Subcutaneous abdominal adipose tissue (tissue), 5 donors: ENCODE measurements around the gene UTS2B.

Experiments
- H3K27ac ChIP-seq: one replicate; pipeline ENCODE4 v1.7.0; 2013; ENCODE audit warnings: low read depth, mild to moderate bottlenecking, inconsistent platforms, low read length, moderate library complexity
- H3K27me3 ChIP-seq, 5 donors: one replicate each; pipeline ENCODE4 v1.7.0; 2013; ENCODE audit warnings: low read length in 5 of 5, inconsistent platforms in 1 of 5; ENCODE audit not compliant: control insufficient read depth in 5 of 5, insufficient read depth in 4 of 5
- H3K36me3 ChIP-seq, 5 donors: one replicate each; pipeline ENCODE4 v1.7.0; 2013; ENCODE audit warnings: low read length in 5 of 5; ENCODE audit not compliant: control insufficient read depth in 5 of 5, insufficient read depth in 5 of 5
- H3K4me1 ChIP-seq, 5 donors: one replicate each; pipeline ENCODE4 v1.7.0; 2013; ENCODE audit warnings: low read length in 5 of 5, mild to moderate bottlenecking in 3 of 5, moderate library complexity in 1 of 5; ENCODE audit not compliant: control insufficient read depth in 5 of 5, insufficient read depth in 5 of 5
- H3K4me3 ChIP-seq, 5 donors: one replicate each; pipeline ENCODE4 v1.7.0; 2013; ENCODE audit warnings: low read length in 5 of 5, low read depth in 1 of 5
- H3K9ac ChIP-seq, 5 donors: one replicate each; pipeline ENCODE4 v1.7.0; 2013; ENCODE audit warnings: low read length in 5 of 5, mild to moderate bottlenecking in 4 of 5, moderate library complexity in 3 of 5
- H3K9me3 ChIP-seq, 5 donors: one replicate each; pipeline ENCODE4 v1.7.0; 2013; ENCODE audit warnings: low read length in 5 of 5; ENCODE audit not compliant: control insufficient read depth in 5 of 5
- donor health status: healthy.
- donor health status: healthy.
- donor health status: healthy.
- donor health status: healthy.
- donor health status: healthy.

The UTS2B gene

DNA sequence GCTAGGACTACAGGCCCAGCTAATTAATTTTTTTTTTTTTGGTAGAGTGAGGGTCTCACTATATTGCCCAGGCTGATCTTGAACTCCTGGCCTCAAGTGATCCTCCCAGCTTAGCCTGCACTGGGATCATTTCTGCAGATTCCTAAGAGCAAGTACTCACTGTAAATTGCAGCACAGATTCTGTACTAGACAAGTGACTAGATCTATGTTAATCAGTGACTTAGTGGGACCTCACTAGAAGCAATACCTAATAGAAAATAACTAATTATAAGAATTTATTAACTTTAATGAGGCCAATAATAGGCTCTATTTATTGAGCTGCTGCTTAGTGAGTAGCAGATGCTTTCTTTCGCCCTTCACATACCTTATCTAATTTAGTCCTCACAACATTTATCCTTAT lies 10.6 kb upstream of the UTS2B start:
- peaks cover 0 to 63% (median 55%) of the 10 kb centered on the region in 5 donors for H3K4me1 ChIP-seq

DNA sequence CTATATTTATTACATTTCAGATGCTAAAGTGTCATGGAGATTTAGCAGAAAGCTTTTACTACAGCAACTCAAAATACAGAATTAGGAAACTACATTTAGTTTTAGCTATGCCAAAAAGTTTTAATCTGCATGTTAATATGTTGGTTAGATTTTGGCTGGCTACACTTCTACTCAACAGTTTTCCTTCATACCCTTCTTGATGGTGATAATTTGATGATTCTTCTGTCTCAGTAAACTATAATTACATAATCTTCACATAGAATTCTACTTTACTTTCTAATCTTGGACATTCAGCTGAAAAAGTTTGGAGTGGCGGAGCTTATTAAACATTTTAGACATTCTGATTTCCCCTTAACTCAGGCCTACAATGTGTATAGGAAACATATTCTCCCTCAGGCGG lies 10.0 kb upstream of the UTS2B start:
- no peak overlapping the region for H3K4me3 ChIP-seq
- no peaks in the 10 kb centered on the region for H3K36me3 ChIP-seq
- H3K9me3 ChIP-seq = no peaks in the 10 kb centered on the region
- H3K27me3 ChIP-seq = no peaks in the 10 kb centered on the region
- no peak overlapping the region for H3K9ac ChIP-seq
- peaks cover 0 to 63% (median 56%) of the 10 kb centered on the region in 5 donors for H3K4me1 ChIP-seq
- peak overlapping the region; percentile 11 for H3K27ac ChIP-seq

More for the DNA sequence above, 10.6 kb upstream of the UTS2B start:
- H3K27me3 ChIP-seq = no peaks in the 10 kb centered on the region
- no peaks in the 10 kb centered on the region for H3K36me3 ChIP-seq
- no peak overlapping the region for H3K9ac ChIP-seq
- no peak overlapping the region for H3K4me3 ChIP-seq
- peak overlapping the region; percentile 68 for H3K27ac ChIP-seq
- no peaks in the 10 kb centered on the region for H3K9me3 ChIP-seq

GRCh38 chr3:191339316-191339917 lies 9.1 kb upstream of the UTS2B start:
- Histone ChIP-seq H3K27me3 (no peaks in the 10 kb centered on the region), H3K9ac (no peak overlapping the region), H3K4me1 (peaks cover 0 to 64% (median 59%) of the 10 kb centered on the region in 5 donors), H3K36me3 (no peaks in the 10 kb centered on the region), H3K27ac (no peak overlapping the region), H3K4me3 (no peak overlapping the region), H3K9me3 (no peaks in the 10 kb centered on the region)

DNA sequence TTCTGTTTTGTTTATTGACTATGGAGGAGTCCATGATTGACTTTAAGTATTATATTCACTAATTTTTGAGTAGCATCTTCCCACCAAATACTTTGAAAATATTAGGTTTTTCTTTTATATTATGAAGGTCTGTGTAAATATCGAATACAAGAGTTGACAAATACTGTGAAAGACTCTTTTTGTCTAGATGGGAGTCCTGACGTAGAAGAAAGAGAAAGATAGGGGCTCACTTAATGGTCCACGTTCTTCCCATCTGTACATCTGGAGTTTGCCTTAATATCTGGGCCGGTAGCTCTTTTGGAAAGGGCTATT lies 7.8 kb upstream of the UTS2B start:
- H3K27ac ChIP-seq = peak overlapping the region; percentile 64
- no peaks in the 10 kb centered on the region for H3K9me3 ChIP-seq
- peaks cover 0 to 62% (median 58%) of the 10 kb centered on the region in 5 donors for H3K4me1 ChIP-seq

GRCh38 chr3:191336833-191337232 lies 6.5 kb upstream of the UTS2B start:
- peak overlapping the region; percentile 64 for H3K27ac ChIP-seq
- H3K27me3 ChIP-seq = no peaks in the 10 kb centered on the region
- no peak overlapping the region for H3K4me3 ChIP-seq
- no peak overlapping the region for H3K9ac ChIP-seq
- no peaks in the 10 kb centered on the region for H3K36me3 ChIP-seq
- H3K9me3 ChIP-seq = no peaks in the 10 kb centered on the region
- peaks cover 0 to 68% (median 61%) of the 10 kb centered on the region in 5 donors for H3K4me1 ChIP-seq

More for the DNA sequence above, 7.8 kb upstream of the UTS2B start:
- H3K36me3 ChIP-seq = no peaks in the 10 kb centered on the region
- H3K4me3 ChIP-seq = no peak overlapping the region
- no peak overlapping the region for H3K9ac ChIP-seq
- H3K27me3 ChIP-seq = no peaks in the 10 kb centered on the region

DNA sequence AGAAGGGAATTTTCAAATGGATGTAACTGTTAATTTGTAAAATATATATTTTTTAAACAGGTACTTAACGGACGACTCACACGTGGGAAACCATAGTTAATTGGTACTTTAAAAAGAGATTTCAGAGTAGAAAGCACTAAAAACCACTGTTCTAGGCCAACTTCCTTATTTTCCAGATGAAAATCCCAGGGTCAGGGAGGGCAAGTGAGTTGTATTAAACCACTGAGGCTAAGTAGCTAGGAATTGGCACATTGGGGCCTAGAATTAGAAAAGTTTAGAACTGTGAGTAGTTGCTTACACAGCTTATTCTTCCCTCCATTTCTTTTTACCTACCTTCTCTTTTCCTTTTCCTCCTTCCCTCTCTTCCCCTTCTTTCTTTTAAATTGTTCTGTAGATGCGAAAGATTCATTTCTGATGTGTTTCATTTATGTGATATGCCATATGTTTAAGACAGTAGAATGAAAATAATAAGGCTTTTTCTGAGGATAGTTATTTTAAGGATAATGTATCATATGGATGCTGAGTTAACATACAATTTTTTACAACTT lies 4.1 kb upstream of the UTS2B start:
- no peaks in the 10 kb centered on the region for H3K9me3 ChIP-seq
- H3K27me3 ChIP-seq = no peaks in the 10 kb centered on the region
- H3K4me3 ChIP-seq = no peak overlapping the region
- H3K9ac ChIP-seq = no peak overlapping the region
- H3K27ac ChIP-seq = peak overlapping the region; percentile 64
- H3K4me1 ChIP-seq = peaks cover 0 to 66% (median 59%) of the 10 kb centered on the region in 5 donors
- H3K36me3 ChIP-seq = no peaks in the 10 kb centered on the region

GRCh38 chr3:191333298-191333880 lies 3.1 kb upstream of the UTS2B start:
- Histone ChIP-seq H3K9ac (peak overlapping the region in 1 of 5 donors; percentile 2), H3K27me3 (no peaks in the 10 kb centered on the region), H3K36me3 (no peaks in the 10 kb centered on the region), H3K4me3 (peak overlapping the region in 1 of 5 donors; percentile 22), H3K9me3 (no peaks in the 10 kb centered on the region), H3K4me1 (peaks cover 2 to 65% (median 59%) of the 10 kb centered on the region in 5 donors), H3K27ac (peak overlapping the region; percentile 98)

DNA sequence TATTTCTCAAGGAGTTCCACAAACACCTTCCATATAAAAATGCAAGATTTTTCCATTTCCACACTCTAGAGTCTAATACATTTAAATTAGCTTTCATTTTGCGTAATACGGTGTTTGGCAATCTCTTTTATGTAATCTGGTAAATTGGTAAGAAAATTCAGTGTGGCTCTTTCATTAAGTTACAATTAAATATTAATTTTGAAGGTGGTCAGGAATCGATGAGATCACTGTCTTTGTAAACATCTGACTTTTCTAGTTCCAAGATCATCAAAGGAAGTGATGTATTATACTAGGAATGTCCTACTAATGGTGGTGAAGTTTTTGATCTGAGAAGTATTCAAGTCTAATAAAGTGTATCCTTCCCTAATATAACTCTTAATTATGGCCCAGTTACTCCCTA lies 1.1 kb upstream of the UTS2B start:
- H3K9ac ChIP-seq = peak overlapping the region; percentile 58 to 97 (median 96)
- no peaks in the 10 kb centered on the region for H3K27me3 ChIP-seq
- peak overlapping the region; percentile 81 to 92 (median 91) for H3K4me3 ChIP-seq
- H3K27ac ChIP-seq = peak overlapping the region; percentile 98
- H3K36me3 ChIP-seq = no peaks in the 10 kb centered on the region
- peaks cover 2 to 53% (median 47%) of the 10 kb centered on the region in 5 donors for H3K4me1 ChIP-seq
- H3K9me3 ChIP-seq = no peaks in the 10 kb centered on the region

GRCh38 chr3:191330530-191331048 lies 263 bp upstream of the UTS2B start:
- Histone ChIP-seq H3K9ac (peak overlapping the region; percentile 58 to 97 (median 96)), H3K36me3 (no peaks in the 10 kb centered on the region), H3K9me3 (no peaks in the 10 kb centered on the region), H3K4me3 (peak overlapping the region; percentile 81 to 92 (median 91)), H3K27ac (peak overlapping the region; percentile 98), H3K4me1 (peaks cover 2 to 52% (median 47%) of the 10 kb centered on the region in 5 donors), H3K27me3 (no peaks in the 10 kb centered on the region)

GRCh38 chr3:191328962-191329653 lies 1.2 kb downstream of the UTS2B start, which contains the start of gene CCDC50:
Gene CCDC50 (plus strand): TSS chr3:191329394. CDS start chr3:191329675, 281 bp downstream.
- H3K4me1 ChIP-seq = peaks cover 2 to 46% (median 38%) of the 10 kb centered on the region in 5 donors
- peak within 1 kb of the TSS; percentile 81 to 92 (median 91) for H3K4me3 ChIP-seq
- H3K9me3 ChIP-seq = no peaks in the 10 kb centered on the region
- no peaks in the 10 kb centered on the region for H3K27me3 ChIP-seq
- peak within 1 kb of the TSS; percentile 98 for H3K27ac ChIP-seq
- H3K36me3 ChIP-seq = no peaks in the 10 kb centered on the region
- H3K9ac ChIP-seq = peak within 1 kb of the TSS; percentile 75 to 97 (median 96)
